Tibial artery (tissue), 4 donors: ENCODE data around the gene FTCD.
A peak's percentile ranks its signal among the peaks of the same experiment; 100 is the strongest.

Source experiments
- DNase-seq, 2 donors: peaks; one replicate each; pipeline ENCODE4 v3.0.0-alpha.2; 2019
- H3K27ac ChIP-seq, 2 donors: fragments of 200-600 bp; sonication (generic) in 1 of 2; 1 replicate in 1 of 2; 2 replicates in 1 of 2; pipeline ENCODE4 v1.5.1; 2018 to 2019; ENCODE audit warnings: mild to moderate bottlenecking in 1 of 2
- H3K27me3 ChIP-seq, 2 donors: fragments of 200-600 bp; sonication (generic) in 1 of 2; one replicate each; pipeline versions ENCODE4 v1.5.1 to v1.6.0; 2016 to 2019
- H3K36me3 ChIP-seq, 3 donors: fragments of 200-600 bp; sonication (generic) in 2 of 3; one replicate each; pipeline ENCODE4 v1.5.1; 2016 to 2019; ENCODE audit warnings: mild to moderate bottlenecking in 2 of 3
- H3K4me1 ChIP-seq, 4 donors: fragments of 200-600 bp; sonication (generic) in 2 of 4; 1 replicate in 3 of 4; 2 replicates in 1 of 4; pipeline ENCODE4 v1.5.1; 2016 to 2019
- H3K4me3 ChIP-seq, 2 donors: fragments of 200-600 bp; sonication (generic) in 1 of 2; 1 replicate in 1 of 2; 2 replicates in 1 of 2; pipeline ENCODE4 v1.5.1; 2018 to 2019; ENCODE audit warnings: mild to moderate bottlenecking in 2 of 2
- H3K9me3 ChIP-seq, 3 donors: fragments of 200-600 bp; sonication (generic) in 1 of 3; one replicate each; pipeline ENCODE4 v1.5.1; 2016 to 2019
- CTCF ChIP-seq, 2 experiments: fragments of 200-600 bp in 1 of 2; fragments of 450-650 bp in 1 of 2; IDR thresholded peaks; one replicate each; pipeline ENCODE4 v1.5.1; 2017 to 2019; ENCODE audit warnings: antibody characterized with exemption in 2 of 2, mild to moderate bottlenecking in 1 of 2, moderate library complexity in 1 of 2
- intact Hi-C: fragments of 100-400 bp; cut with DNase I; formaldehyde crosslinking; loops from one replicate; pipeline ENCODE4 v1.15.0; 2023; ENCODE audit warnings: low total_unique reads

Gene FTCD

GRCh38 chr21:46193829-46194373 is 38.5 kb upstream of the FTCD start:
- H3K36me3 ChIP-seq, result peaks cover 62 to 86% (median 85%) of the 10 kb centered on the region in 3 donors
- H3K9me3 ChIP-seq, result no peaks in the 10 kb centered on the region
- H3K4me1 ChIP-seq, result peaks cover 0 to 11% (median 0%) of the 10 kb centered on the region in 4 donors
- intact Hi-C loops, result loop anchor here (10.0 kb wide), 1 partner anchor 49 kb away; no protein-coding TSS in a partner anchor
- TF ChIP-seq CTCF (IDR thresholded peaks at IDR 0.05), result no peak
- no peak overlapping the region for H3K27ac ChIP-seq
- peak in 1 of 2 donors; percentile 49 for DNase-seq
- H3K4me3 ChIP-seq, result no peak overlapping the region
- H3K27me3 ChIP-seq, result no peaks in the 10 kb centered on the region

GRCh38 chr21:46191686-46192575 is 36.6 kb upstream of the FTCD start:
- H3K4me3 ChIP-seq, result no peak overlapping the region
- H3K27me3 ChIP-seq, result no peaks in the 10 kb centered on the region
- H3K36me3 ChIP-seq, result peaks cover 61 to 78% (median 73%) of the 10 kb centered on the region in 3 donors
- intact Hi-C loops, result loop anchor here (10.0 kb wide), 1 partner anchor 47 kb away; no protein-coding TSS in a partner anchor
- no peak overlapping the region for H3K27ac ChIP-seq
- DNase-seq, result peak in 1 of 2 donors; percentile 57
- H3K4me1 ChIP-seq, result peaks cover 0 to 11% (median 0%) of the 10 kb centered on the region in 4 donors
- no peak for TF ChIP-seq CTCF (IDR thresholded peaks at IDR 0.05)
- no peaks in the 10 kb centered on the region for H3K9me3 ChIP-seq

- Histone ChIP-seq H3K4me1 (peaks cover 0 to 11% (median 0%) of the 10 kb centered on the region in 4 donors), H3K27me3 (no peaks in the 10 kb centered on the region), H3K9me3 (no peaks in the 10 kb centered on the region), H3K36me3 (peaks cover 55 to 71% (median 67%) of the 10 kb centered on the region in 3 donors), H3K27ac (no peak overlapping the region), H3K4me3 (no peak overlapping the region)
- no peak for TF ChIP-seq CTCF (IDR thresholded peaks at IDR 0.05)
- intact Hi-C loops, result loop anchor here (10.0 kb wide), 1 partner anchor 46 kb away; no protein-coding TSS in a partner anchor
- DNase-seq, result peak; percentile 69 to 79
Observed at GRCh38 chr21:46191257-46191685, 35.9 kb upstream of the FTCD start.

- no peak for DNase-seq
- Histone ChIP-seq H3K4me1 (peaks cover 0 to 11% (median 0%) of the 10 kb centered on the region in 4 donors), H3K27me3 (no peaks in the 10 kb centered on the region), H3K4me3 (no peak overlapping the region), H3K36me3 (peaks cover 48 to 64% (median 60%) of the 10 kb centered on the region in 3 donors), H3K9me3 (no peaks in the 10 kb centered on the region), H3K27ac (no peak overlapping the region)
- intact Hi-C loops, result loop anchor here (10.0 kb wide), 1 partner anchor 46 kb away; no protein-coding TSS in a partner anchor
- no peak for TF ChIP-seq CTCF (IDR thresholded peaks at IDR 0.05)
Observed at GRCh38 chr21:46190491-46191131, 35.2 kb upstream of the FTCD start.

GRCh38 chr21:46189959-46190490 is 34.6 kb upstream of the FTCD start:
- Histone ChIP-seq H3K36me3 (peaks cover 42 to 59% (median 54%) of the 10 kb centered on the region in 3 donors), H3K27me3 (no peaks in the 10 kb centered on the region), H3K4me1 (peaks cover 0 to 11% (median 1%) of the 10 kb centered on the region in 4 donors), H3K9me3 (no peaks in the 10 kb centered on the region), H3K27ac (no peak overlapping the region), H3K4me3 (no peak overlapping the region)
- intact Hi-C loops, result loop anchor here (10.0 kb wide), 1 partner anchor 45 kb away; no protein-coding TSS in a partner anchor
- no peak for DNase-seq
- no peak for TF ChIP-seq CTCF (IDR thresholded peaks at IDR 0.05)
